HG03097 (cell line): ENCODE data around the gene TMPRSS3.

ENCODE experiments used
- ATAC-seq: cut with Tn5 transposase; IDR thresholded peaks from one replicate; pipeline ENCODE4 v1.9.1; 2021; ENCODE audit not compliant: unreplicated experiment, low FRiP score

The TMPRSS3 gene

GRCh38 chr21:42356046-42356445 lies 39.8 kb downstream of the TMPRSS3 start:
- no peak for ATAC-seq

GRCh38 chr21:42353623-42354022 lies 42.2 kb downstream of the TMPRSS3 start:
- no peak for ATAC-seq

DNA sequence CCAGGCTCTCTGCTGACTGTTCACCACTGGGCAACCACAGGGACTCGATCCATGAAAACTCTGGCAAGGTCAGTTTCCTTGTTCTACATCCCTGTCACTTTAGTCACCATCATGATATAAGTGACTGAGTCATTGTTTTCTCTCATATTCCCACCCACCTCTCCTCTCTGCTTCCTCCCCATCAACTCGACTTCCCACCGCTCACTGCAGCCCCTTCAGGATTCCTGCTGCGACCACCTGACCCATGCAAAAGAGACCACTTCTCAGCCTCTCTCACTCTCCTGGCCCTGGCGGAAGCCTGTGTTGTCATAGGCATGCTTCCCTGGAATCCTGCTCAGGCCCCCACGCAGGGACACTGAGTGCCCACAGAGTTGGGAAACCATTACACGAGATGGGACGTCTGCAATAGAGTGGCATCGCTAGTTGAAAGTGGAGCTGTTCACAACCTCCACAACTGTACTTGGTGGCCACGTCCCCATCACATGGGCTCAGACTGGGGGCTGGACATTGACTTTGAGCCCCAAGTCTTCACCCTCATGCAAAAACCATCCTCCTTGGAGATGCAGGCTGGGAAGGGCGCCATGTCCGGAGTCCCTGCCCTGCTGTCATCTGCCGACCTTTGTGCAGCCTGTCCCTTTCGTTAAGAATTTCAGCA lies 43.3 kb downstream of the TMPRSS3 start:
- ATAC-seq: no peak

DNA sequence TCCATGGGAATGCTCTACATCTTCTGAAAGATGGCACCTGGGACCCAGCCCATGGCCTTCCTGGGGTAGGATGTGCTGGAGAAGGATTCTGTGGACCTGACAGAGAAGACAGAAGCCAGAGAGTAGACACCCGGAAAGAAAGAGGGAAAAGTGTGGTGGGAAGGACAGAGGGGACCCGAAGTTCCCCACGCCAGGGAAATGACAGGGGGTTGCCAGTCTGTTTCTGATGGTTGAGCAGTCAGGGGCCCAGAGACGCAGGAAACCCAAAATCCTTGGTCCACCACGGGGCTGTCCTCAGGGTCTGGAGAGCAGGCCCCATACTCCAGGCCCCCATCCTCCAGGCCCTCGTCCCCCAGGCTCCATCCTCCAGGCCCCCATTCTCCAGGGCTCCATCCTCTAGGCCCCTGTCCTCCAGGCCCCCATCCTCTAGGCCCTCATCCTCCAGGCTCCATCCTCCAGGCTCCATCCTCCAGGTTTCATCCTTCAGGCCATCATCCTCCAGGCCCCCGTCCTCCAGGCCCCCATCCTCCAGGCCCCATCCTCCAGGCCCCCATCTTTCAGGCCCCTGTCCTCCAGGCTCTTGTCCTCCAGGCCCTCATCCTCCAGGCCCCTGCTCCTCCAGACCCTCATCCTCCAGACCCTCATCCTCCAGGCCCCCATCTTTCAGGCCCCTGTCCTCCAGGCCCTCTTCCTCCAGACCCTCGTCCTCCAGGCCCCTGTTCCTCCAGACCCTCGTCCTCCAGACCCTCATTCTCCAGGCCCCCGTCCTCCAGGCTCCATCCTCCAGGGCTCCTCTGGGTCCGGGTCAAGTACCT lies 44.0 kb downstream of the TMPRSS3 start:
- no peak for ATAC-seq

- no peak for ATAC-seq
Observed at GRCh38 chr21:42350927-42351426, 44.9 kb downstream of the TMPRSS3 start, which contains the start of gene TFF2. Gene TFF2, minus strand, starts transcription at chr21:42350994. Its CDS starts 37 bp downstream, at chr21:42350957.

GRCh38 chr21:42350318-42350910 lies 45.4 kb downstream of the TMPRSS3 start:
- ATAC-seq: no peak

DNA sequence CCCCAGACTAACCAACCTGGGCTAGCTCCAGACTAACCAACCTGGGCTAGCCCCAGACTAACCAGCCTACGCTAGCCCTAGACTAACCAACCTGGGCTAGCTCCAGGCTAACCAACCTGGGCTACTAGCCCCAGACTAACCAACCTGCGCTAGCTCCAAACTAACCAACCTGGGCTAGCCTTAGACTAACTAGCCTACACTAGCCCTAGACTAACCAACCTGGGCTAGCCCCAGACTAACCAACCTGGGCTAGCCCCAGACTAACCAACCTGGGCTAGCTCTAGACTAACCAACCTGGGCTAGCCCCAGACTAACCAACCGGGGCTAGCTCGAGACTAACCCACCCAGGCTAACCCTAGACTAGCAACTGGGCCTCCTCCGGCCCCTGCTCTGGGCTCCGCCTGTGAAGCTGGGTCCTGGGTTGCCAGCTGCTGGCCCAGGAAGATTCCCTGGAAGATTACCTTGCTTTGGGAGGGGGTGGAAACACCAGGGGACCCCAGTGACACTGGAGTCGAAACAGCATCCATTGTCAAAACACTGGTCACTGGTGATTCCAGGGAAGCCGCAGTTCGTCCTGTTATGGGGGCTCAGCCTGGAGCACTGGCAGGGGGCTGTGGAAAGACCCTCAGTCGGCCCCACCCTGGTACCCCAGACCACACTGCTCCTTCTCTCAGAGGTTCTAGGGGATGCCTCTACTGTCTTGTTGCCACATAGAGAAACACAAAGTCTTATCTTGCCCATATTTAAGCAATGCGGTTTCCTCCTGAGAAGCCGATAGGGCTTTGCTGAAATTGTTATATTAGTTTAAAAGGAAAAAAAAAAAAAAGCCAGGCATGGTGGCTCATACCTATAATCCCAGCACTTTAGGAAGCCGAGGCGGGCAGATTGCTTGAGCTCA lies 46.2 kb downstream of the TMPRSS3 start:
- no peak for ATAC-seq

DNA sequence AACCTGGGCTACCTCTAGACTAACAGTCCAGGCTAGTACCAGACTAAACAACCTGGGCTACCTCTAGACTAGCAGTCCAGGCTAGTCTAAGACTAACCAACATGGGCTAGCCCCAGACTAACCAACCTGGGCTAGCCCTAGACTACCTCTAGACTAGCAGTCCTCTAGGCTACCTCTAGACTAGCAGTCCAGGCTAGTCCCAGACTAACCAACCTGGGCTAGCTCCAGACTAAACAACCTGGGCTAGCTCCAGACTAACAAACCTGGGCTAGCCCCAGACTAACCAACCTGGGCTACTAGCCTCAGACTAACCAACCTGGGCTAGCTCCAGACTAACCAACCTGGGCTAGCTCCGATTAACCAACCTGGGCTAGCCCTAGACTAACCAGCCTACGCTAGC lies 47.1 kb downstream of the TMPRSS3 start:
- no peak for ATAC-seq

- ATAC-seq: no peak
Observed at GRCh38 chr21:42347601-42348327, 48.1 kb downstream of the TMPRSS3 start.

DNA sequence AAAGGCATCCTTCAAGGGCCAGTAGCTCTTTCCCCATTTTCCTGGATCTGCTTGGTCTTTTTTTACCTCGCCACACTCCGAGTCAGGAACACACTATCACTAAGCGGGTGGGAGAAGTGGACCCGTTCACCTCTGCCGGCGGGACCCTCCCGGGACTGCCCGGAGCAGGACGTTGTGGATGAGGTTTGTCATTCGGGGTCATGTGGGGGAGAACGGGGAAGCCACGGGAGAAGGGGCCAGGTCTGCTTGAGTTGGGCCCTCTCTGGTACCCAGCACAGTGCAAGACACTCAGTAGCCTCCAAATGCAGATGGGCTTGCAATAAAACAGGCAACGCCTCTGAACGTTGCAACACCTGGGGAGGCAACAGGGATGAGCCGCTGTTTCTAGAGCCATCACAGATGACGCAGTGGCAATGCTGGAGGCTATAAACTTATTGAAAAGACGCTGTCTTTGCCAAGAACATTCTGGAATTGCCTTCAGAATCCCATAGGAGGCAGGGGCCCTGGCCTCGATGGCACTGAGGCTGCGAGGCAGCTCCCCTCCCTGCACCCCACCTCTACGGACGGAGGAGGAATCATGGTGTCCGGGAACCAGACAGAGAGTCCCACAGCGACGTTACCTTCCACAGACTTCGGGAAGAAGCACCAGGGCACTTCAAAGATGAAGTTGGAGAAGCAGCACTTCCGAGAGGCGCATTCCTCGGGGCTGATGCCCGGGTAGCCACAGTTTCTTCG lies 48.8 kb downstream of the TMPRSS3 start:
- ATAC-seq: no peak

DNA sequence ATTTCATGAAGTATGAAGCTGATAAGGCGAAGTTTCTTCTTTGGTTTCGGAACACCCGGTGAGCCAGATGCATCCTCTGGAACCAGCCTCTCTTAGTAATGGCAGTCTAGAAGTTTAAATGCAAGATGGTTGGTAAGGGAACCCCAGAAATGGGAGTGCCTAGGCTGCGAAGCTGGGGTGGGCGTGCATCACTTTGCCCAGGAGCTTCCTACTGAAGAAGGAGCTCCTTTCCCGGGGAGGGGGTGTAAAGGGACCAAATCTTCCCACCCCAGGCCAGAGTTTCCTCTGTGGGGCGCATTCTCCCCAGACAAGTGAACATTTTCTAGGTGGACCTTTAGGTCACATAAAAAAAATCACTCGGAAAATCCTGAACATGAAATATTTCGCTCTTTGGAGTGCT lies 49.4 kb downstream of the TMPRSS3 start:
- ATAC-seq: no peak

DNA sequence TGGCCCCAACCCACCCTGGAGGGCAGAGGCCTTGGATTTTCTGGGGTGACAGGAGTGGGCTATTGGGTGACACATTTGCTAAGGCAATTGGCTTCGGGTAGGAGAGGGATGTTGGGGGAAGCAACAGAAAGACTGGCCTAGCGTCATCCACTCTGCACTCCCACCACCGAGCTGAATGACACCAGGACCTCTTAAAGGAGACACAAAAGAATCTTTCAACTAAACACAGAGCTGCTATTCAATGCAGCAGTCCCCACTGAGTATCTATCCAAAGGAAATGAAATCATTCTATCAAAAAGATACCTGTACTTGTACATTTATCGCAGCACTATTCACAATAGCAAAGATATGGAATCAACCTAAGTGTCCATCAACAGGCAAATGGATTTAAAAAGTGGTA lies 51.2 kb downstream of the TMPRSS3 start:
- no peak for ATAC-seq

DNA sequence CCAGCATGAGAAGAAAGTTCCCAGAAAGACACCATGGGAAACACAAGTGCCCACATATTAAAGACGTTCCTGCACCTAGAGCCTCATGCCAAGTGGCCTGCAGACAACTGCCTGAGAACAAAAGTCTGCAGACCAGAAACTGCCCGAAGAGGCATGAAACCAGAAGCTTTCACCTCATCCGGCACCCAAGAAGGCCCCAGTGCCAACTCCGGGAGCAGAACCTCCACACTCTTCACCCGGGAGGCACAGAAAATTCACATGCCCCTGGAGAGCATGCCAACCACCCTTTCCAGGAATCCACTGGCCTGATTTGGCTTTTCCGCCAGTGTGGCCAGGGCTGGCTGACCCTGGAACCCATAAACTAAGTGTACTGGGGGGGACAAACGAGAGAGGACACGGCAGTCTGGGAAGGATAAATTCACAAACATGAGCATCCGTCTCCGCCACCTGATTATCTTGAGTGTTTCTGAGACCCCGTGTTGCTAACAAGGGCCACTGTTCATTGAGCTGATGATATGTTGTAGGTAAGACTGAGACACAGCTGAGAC lies 51.8 kb downstream of the TMPRSS3 start:
- no peak for ATAC-seq

DNA sequence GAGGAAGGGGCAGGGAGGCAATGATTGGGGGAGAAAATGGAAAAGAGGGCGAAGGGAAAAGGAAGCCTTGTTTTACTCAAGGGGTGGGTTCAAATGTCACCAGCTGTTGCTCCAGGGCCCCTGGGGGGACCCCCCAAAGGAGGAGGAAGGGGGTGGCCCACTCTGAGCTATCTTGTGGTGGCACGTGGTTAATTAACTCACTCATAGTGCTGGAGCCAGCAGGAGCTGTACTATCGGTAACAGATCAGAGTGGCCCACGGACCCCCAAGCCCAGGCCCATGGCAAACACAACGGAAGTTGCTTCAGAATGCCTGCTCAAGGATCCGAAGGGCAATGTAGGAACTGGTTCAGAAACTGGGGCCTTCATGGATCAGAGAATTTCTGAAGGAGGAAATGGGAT lies 52.3 kb downstream of the TMPRSS3 start:
- no peak for ATAC-seq

DNA sequence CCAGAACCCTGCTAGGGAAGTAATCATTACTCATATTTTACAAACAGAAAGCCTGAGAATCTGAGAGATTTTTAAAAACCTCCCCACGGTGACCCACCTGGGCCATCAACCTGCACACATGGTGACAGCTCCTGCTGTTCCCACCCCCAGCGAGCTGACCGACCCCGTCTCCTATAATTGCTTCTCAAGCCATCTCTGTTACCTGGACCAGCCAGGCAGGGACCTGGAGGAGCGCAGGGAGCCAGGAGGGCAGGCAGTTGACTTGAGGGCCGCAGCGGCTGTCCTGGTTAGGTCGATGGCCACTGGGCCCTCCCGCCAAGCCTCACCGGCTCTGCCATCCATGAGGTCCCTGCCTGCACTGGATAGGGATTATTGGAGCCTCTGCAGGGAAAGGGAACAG lies 52.8 kb downstream of the TMPRSS3 start:
- no peak for ATAC-seq

GRCh38 chr21:42341776-42342542 lies 53.9 kb downstream of the TMPRSS3 start:
- ATAC-seq: no peak

DNA sequence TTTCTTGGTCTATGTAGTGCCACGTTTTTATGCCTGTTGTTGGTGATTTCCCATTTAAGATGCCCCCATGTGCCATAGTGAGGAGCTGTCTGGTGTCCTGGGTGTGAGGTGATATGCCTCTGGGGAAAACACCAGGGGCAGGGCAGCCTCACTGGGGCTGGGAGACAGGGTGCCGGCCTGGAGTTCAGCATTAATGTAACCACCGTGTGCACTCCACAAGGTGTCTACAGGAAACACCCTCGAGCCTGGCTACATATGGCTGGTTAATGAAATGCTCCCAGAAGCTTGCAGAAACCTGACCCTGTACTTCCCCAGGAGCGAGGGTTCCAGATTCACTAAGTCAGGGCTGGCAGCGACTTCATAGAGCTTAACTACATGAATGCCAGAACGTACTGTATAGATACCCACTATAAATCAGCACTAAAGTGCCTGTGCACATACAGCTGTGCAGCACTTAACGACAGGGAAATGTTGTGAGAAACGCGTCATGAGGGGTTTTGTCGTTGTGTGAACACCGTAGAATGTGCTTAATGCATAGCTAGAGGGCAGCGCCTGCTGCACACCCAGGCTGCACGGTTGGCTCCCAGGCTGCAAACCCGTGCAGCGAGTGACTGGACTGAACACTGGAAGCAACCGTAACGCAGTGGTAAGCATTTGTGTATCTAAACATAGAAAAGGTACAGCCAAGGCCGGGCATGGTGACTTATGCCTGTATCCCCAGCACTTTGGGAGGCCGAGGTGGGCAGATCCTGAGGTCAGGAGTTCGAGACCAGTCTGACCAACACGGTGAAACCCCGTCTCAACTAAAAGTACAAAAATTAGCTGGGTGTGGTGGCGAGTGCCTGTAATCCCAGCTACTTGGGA lies 55.4 kb downstream of the TMPRSS3 start:
- ATAC-seq: no peak
